LNCAP (cell line): ENCODE results near the gene TFAM.

Experiments used
- TF ChIP-seq, protein P1 (sequence below): fragments of 450-650 bp; IDR thresholded peaks from 2 replicates; pipeline ENCODE4 v1.5.1; 2017; ENCODE audit warnings: mild to moderate bottlenecking

Gene TFAM

DNA sequence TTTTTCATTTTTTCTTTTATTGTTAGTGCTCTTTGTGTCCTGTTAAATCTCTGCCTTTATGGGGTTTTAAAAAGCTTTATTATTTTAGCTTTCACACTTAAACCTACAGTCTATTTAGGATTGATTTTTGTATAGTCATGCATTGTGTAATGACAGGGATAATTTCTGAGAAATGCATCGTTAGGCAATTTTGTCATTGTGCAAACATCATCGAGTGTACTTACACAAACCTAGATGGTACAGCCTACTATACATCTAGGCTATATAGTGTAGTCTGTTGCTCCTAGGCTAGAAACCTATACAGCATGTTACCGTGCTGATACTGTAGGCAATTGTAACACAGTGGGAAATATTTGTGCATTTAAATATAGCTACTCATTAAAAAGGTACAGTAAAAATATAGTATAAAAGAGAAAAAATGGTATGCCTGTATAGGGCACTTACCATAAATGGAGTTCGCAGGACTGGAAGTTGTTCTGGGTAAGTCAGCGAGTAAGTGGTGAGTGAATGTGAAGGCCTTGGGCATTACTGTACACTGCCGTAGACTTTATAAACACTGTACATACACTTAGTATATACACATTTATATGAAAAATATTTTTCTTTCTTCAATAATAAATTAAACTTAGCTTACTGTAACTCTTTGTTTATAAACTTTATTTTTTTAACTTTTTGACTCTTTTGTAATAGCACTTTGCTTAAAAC, 34.4 kb upstream of the TFAM start:
- TF ChIP-seq, protein P1, sequence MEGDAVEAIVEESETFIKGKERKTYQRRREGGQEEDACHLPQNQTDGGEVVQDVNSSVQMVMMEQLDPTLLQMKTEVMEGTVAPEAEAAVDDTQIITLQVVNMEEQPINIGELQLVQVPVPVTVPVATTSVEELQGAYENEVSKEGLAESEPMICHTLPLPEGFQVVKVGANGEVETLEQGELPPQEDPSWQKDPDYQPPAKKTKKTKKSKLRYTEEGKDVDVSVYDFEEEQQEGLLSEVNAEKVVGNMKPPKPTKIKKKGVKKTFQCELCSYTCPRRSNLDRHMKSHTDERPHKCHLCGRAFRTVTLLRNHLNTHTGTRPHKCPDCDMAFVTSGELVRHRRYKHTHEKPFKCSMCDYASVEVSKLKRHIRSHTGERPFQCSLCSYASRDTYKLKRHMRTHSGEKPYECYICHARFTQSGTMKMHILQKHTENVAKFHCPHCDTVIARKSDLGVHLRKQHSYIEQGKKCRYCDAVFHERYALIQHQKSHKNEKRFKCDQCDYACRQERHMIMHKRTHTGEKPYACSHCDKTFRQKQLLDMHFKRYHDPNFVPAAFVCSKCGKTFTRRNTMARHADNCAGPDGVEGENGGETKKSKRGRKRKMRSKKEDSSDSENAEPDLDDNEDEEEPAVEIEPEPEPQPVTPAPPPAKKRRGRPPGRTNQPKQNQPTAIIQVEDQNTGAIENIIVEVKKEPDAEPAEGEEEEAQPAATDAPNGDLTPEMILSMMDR: no peak

DNA sequence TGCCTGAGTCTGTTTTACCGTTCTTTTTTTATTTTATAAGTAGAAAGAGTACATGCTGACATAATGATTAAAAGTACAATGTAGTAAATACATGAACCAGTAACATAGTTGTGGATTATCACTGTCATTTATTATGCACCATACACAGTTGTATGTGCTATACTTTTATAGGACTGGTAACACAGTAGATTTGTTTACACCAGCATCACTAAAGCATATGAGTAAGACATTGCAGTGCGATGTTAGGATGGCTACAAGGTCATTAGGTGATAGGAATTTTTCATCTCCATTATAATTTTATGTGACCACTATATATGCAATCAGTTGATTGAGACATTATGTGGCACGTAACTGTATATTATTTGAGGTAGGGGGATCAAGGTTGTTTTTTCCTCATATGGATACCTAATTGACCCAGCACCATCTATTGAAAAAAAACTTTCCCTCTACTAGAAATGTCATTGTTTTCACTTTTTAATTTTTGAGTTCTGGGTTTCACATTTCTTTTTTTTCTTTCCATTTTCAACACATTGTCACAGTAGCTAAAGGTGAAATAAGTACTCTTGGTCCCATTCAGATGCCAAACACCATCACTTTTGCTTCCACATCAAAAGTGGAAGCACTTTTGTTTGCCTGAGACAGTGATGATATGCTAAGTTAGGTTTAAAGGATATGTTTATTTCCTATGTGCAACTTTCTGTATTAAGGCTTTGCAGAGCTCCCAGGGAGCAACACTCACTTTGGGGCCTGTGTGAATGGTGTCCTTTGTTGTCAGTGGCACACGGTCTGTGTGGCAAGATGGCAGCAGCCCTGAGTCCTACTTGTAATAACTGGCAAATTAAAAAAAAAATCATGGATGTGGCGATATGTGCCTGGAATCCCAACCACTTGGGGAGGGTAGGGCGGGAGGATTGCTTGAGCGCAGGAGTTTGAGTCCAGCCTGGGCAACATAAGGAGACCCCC, 33.3 kb upstream of the TFAM start:
- TF ChIP-seq, protein P1: no peak

GRCh38 chr10:58352956-58353610, 32.1 kb upstream of the TFAM start:
- TF ChIP-seq, protein P1: no peak

DNA sequence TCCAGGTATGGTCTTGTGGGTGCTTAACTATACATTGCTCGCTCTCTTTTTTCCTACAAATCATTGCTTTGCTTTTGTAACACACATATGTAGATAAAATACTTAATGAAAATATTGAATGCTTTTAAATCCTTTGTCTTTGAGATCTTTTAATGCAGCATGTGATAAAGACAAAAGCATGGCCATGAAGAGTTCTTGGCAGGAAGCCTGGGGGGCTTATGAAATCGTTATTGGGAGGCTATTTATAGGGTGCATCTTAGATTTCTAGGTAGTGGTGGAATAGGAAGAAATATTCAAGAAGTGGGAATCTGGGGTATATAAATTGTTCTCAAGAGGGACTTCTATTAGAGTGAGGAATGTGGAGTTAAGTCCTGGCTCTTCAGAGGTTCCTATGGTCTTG, 28.5 kb upstream of the TFAM start:
- TF ChIP-seq, protein P1: no peak

DNA sequence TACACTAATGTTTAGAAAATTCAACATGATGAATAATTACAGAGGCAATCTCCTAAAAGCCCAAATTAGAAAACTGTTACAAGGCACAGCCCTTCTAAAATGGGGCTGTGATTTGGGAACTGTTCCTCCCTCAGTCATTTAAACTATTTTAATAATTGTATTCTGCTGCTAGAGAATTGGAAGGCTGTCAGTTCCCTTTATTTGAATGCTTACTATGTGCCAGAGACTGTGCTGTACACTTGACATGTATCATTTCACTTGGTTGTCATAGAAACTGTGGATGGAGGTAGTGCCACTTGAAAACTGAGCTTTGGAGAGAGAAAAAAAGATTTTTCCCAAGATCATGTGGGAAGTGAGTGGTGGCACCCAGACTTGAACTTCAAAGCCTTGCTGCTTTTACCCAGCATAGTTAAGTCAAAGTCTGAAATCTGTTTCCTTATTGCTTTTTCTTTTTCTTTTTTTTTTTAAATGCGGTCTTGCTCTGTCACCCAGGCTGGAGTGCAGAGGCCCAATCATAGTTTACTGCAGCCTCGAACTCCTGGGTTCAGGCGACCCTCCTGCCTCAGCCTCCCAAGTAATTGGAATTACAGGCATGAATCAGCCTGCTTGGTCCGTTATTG, 26.8 kb upstream of the TFAM start:
- TF ChIP-seq, protein P1: no peak

GRCh38 chr10:58358947-58359346, 26.3 kb upstream of the TFAM start:
- TF ChIP-seq, protein P1: no peak

DNA sequence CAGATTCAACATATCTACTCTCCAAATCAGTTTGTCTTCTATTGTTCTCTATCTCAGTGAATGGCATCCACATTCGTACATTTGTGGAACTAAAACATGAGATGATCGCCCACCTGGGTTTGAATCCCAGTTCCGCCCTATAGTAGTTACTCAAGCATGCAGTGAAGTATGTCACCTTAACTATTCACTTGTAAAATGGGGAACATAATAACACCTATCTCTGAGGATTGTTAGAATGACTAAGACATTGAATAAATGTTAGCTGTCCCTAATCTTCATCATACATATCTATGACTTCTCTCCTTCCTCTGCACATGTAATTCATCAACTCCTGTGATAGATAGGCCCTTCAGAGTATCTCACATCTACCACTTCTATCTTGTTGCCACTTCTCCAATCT, 25.7 kb upstream of the TFAM start:
- TF ChIP-seq, protein P1: no peak
